Vagina (tissue), 2 donors: Measurements from ENCODE around the gene ADPRS. TPM values are rescaled to one million over a fixed set of nuclear protein-coding genes. Genes with fewer than 3 reads are reported as not detected.

ENCODE experiments used
- DNase-seq, 2 donors: peaks; one replicate each; pipeline ENCODE4 v3.0.0-alpha.2; 2017; ENCODE audit errors: extremely low spot score in 2 of 2
- H3K27ac ChIP-seq: fragments of 200-600 bp; sonication (generic); one replicate; pipeline ENCODE4 v1.5.1; 2019
- H3K27me3 ChIP-seq: fragments of 200-600 bp; sonication (generic); one replicate; pipeline ENCODE4 v1.5.1; 2019
- H3K36me3 ChIP-seq, 2 donors: fragments of 200-600 bp; sonication (generic); one replicate each; pipeline ENCODE4 v1.5.1; 2017 to 2019
- H3K4me1 ChIP-seq: fragments of 200-600 bp; sonication (generic); one replicate; pipeline ENCODE4 v1.5.1; 2019
- H3K4me3 ChIP-seq, 2 donors: fragments of 200-600 bp; sonication (generic); 1 replicate in 1 of 2; 2 replicates in 1 of 2; pipeline ENCODE4 v1.5.1; 2016 to 2019
- H3K9me3 ChIP-seq: fragments of 200-600 bp; sonication (generic); one replicate; pipeline ENCODE4 v1.5.1; 2019
- CTCF ChIP-seq, 3 experiments: fragments of 450-650 bp in 2 of 3; fragments of 200-600 bp in 1 of 3; sonication (generic) in 1 of 3; IDR thresholded peaks; one replicate each; pipeline ENCODE4 v1.5.1; 2017 to 2019; ENCODE audit warnings: antibody characterized with exemption in 3 of 3, mild to moderate bottlenecking in 2 of 3, moderate library complexity in 2 of 3
- POLR2A ChIP-seq, 2 donors: fragments of 450-650 bp; IDR thresholded peaks; one replicate each; pipeline ENCODE4 v1.6.1; 2017; ENCODE audit warnings: antibody characterized with exemption in 2 of 2, mild to moderate bottlenecking in 2 of 2, moderate library complexity in 2 of 2
- POLR2AphosphoS5 ChIP-seq, 2 donors: sonication (generic); formaldehyde crosslinking; IDR thresholded peaks; one replicate each; pipeline ENCODE4 v1.9.0; 2017; ENCODE audit warnings: antibody characterized with exemption in 2 of 2, mild to moderate bottlenecking in 2 of 2, low read depth in 1 of 2; ENCODE audit not compliant: insufficient read depth in 1 of 2
- intact Hi-C: fragments of 100-400 bp; cut with DNase I; formaldehyde crosslinking; loops from one replicate; pipeline ENCODE4 v1.15.1; 2023
- total RNA-seq: library from RNA; depleted of rRNA; stranded (reverse); fragments of >200 nt; gene quantifications from one replicate; pipeline ENCODE4 v1.2.3, GENCODE V29; 2016

ADPRS gene
- total RNA-seq, 1 donor from 2014 or later, result 32.2 TPM

GRCh38 chr1:36080236-36080635 lies 8.5 kb upstream of the ADPRS start:
- DNase-seq, result no peak
- intact Hi-C loops, result loop anchor here (5.0 kb wide), 1 partner anchor 153 kb away; no protein-coding TSS in a partner anchor
- Histone ChIP-seq H3K27ac (no peak overlapping the region), H3K4me3 (no peak overlapping the region), H3K27me3 (no peaks in the 10 kb centered on the region), H3K9me3 (no peaks in the 10 kb centered on the region), H3K36me3 (no peaks in the 10 kb centered on the region), H3K4me1 (peaks cover 13% of the 10 kb centered on the region)
- TF ChIP-seq POLR2A (IDR thresholded peaks at IDR 0.05), result no peak
- TF ChIP-seq CTCF (IDR thresholded peaks at IDR 0.05), result no peak
- TF ChIP-seq POLR2AphosphoS5 (IDR thresholded peaks at IDR 0.05; ENCODE audit: insufficient read depth in 1 of 2, low read depth in 1 of 2), result no peak

GRCh38 chr1:36080801-36081200 lies 7.9 kb upstream of the ADPRS start:
- peaks cover 13% of the 10 kb centered on the region for H3K4me1 ChIP-seq
- no peaks in the 10 kb centered on the region for H3K9me3 ChIP-seq
- no peak for TF ChIP-seq POLR2A (IDR thresholded peaks at IDR 0.05)
- no peak for TF ChIP-seq POLR2AphosphoS5 (IDR thresholded peaks at IDR 0.05; ENCODE audit: insufficient read depth in 1 of 2, low read depth in 1 of 2)
- no peak for TF ChIP-seq CTCF (IDR thresholded peaks at IDR 0.05)
- no peaks in the 10 kb centered on the region for H3K36me3 ChIP-seq
- H3K27me3 ChIP-seq, result no peaks in the 10 kb centered on the region
- no peak overlapping the region for H3K27ac ChIP-seq
- no peak for DNase-seq
- intact Hi-C loops, result loop anchor here (5.0 kb wide), 1 partner anchor 154 kb away; no protein-coding TSS in a partner anchor
- no peak overlapping the region for H3K4me3 ChIP-seq

GRCh38 chr1:36081926-36082485 lies 6.7 kb upstream of the ADPRS start:
- no peak overlapping the region for H3K4me3 ChIP-seq
- TF ChIP-seq POLR2A (IDR thresholded peaks at IDR 0.05) (no peak), CTCF (IDR thresholded peaks at IDR 0.05) (no peak), POLR2AphosphoS5 (IDR thresholded peaks at IDR 0.05; ENCODE audit: insufficient read depth in 1 of 2, low read depth in 1 of 2) (no peak)
- no peaks in the 10 kb centered on the region for H3K27me3 ChIP-seq
- no peaks in the 10 kb centered on the region for H3K36me3 ChIP-seq
- intact Hi-C loops, result loop anchor here (5.0 kb wide), 1 partner anchor 155 kb away; no protein-coding TSS in a partner anchor
- peaks cover 13% of the 10 kb centered on the region for H3K4me1 ChIP-seq
- H3K27ac ChIP-seq, result no peak overlapping the region
- no peak for DNase-seq
- no peaks in the 10 kb centered on the region for H3K9me3 ChIP-seq

- no peaks in the 10 kb centered on the region for H3K9me3 ChIP-seq
- H3K4me3 ChIP-seq, result no peak overlapping the region
- intact Hi-C loops, result loop anchor here (5.0 kb wide), 1 partner anchor 156 kb away; no protein-coding TSS in a partner anchor
- H3K27ac ChIP-seq, result no peak overlapping the region
- H3K36me3 ChIP-seq, result no peaks in the 10 kb centered on the region
- no peak for DNase-seq
- H3K27me3 ChIP-seq, result no peaks in the 10 kb centered on the region
- H3K4me1 ChIP-seq, result peaks cover 17% of the 10 kb centered on the region
- TF ChIP-seq CTCF (IDR thresholded peaks at IDR 0.05), result no peak
- no peak for TF ChIP-seq POLR2A (IDR thresholded peaks at IDR 0.05)
- no peak for TF ChIP-seq POLR2AphosphoS5 (IDR thresholded peaks at IDR 0.05; ENCODE audit: insufficient read depth in 1 of 2, low read depth in 1 of 2)
Observed at GRCh38 chr1:36083219-36083618, 5.5 kb upstream of the ADPRS start.
